Effector memory CD4-positive, alpha-beta T cell (primary cell): Measurements from ENCODE around the gene CBFA2T3.

ENCODE experiments used
- DNase-seq, 3 donors: peaks; one replicate each; pipeline ENCODE4 v3.0.0-alpha.2; 2020
- H3K27ac ChIP-seq: 2 replicates; pipeline ENCODE4 v1.7.0; 2013; ENCODE audit warnings: mild to moderate bottlenecking, low read length, moderate library complexity; ENCODE audit not compliant: insufficient read depth, poor library complexity, severe bottlenecking
- H3K27me3 ChIP-seq: replicated peaks from 2 replicates; pipeline ENCODE4 v1.7.0; 2013; ENCODE audit warnings: mild to moderate bottlenecking, low read length; ENCODE audit not compliant: insufficient read depth, control insufficient read depth, poor library complexity, severe bottlenecking
- H3K36me3 ChIP-seq: 2 replicates; pipeline ENCODE4 v1.7.0; 2013; ENCODE audit warnings: mild to moderate bottlenecking, low read length, moderate library complexity; ENCODE audit not compliant: control insufficient read depth, insufficient read depth
- H3K4me1 ChIP-seq: 2 replicates; pipeline ENCODE4 v1.7.0; 2013; ENCODE audit warnings: low read length, mild to moderate bottlenecking; ENCODE audit not compliant: control insufficient read depth, insufficient read depth, poor library complexity, severe bottlenecking
- H3K4me3 ChIP-seq: 2 replicates; pipeline ENCODE4 v1.7.0; 2013; ENCODE audit warnings: low read length, low read depth, mild to moderate bottlenecking; ENCODE audit not compliant: insufficient read depth, poor library complexity, severe bottlenecking
- H3K9me3 ChIP-seq: 2 replicates; pipeline ENCODE4 v1.7.0; 2013; ENCODE audit warnings: mild to moderate bottlenecking, low read length, moderate library complexity; ENCODE audit not compliant: control insufficient read depth

CBFA2T3 gene

GRCh38 chr16:88856828-88857727 lies 119.9 kb downstream of the CBFA2T3 start, which contains the start of the genes GALNS and TRAPPC2L:
Gene GALNS, minus strand, starts transcription at chr16:88856947. Its CDS starts 70 bp downstream, at chr16:88856877.
Gene TRAPPC2L, plus strand, starts transcription at chr16:88857127. Its CDS starts 24 bp downstream, at chr16:88857151.
- H3K9me3 ChIP-seq = no peaks in the 10 kb centered on the region
- H3K27ac ChIP-seq = peak within 1 kb of the TSS; percentile 69
- peak within 1 kb of the TSS; percentile 91 for H3K4me3 ChIP-seq
- no peaks in the 10 kb centered on the region for H3K27me3 ChIP-seq
- peaks cover 34% of the 10 kb centered on the region for H3K36me3 ChIP-seq
- peaks cover 24% of the 10 kb centered on the region for H3K4me1 ChIP-seq
- peak; percentile 93 to 98 (median 97) for DNase-seq

GRCh38 chr16:88856122-88856827 lies 120.7 kb downstream of the CBFA2T3 start:
- peaks cover 24% of the 10 kb centered on the region for H3K4me1 ChIP-seq

GRCh38 chr16:88855736-88856121 lies 121.3 kb downstream of the CBFA2T3 start:
- no peak overlapping the region for H3K4me3 ChIP-seq
- no peaks in the 10 kb centered on the region for H3K27me3 ChIP-seq
- H3K36me3 ChIP-seq = peaks cover 20% of the 10 kb centered on the region
- no peaks in the 10 kb centered on the region for H3K9me3 ChIP-seq
- peak in 1 of 3 donors; percentile 5 for DNase-seq
- H3K27ac ChIP-seq = peak overlapping the region; percentile 45
- peaks cover 24% of the 10 kb centered on the region for H3K4me1 ChIP-seq

More at GRCh38 chr16:88856122-88856827, 120.7 kb downstream of the CBFA2T3 start:
- no peaks in the 10 kb centered on the region for H3K9me3 ChIP-seq
- H3K27ac ChIP-seq = peak overlapping the region; percentile 67
- H3K4me3 ChIP-seq = peak overlapping the region; percentile 91
- H3K36me3 ChIP-seq = peaks cover 26% of the 10 kb centered on the region
- H3K27me3 ChIP-seq = no peaks in the 10 kb centered on the region
- DNase-seq = peak in 2 of 3 donors; percentile 6

GRCh38 chr16:88855176-88855575 lies 121.8 kb downstream of the CBFA2T3 start:
- Histone ChIP-seq H3K36me3 (peaks cover 15% of the 10 kb centered on the region), H3K27me3 (no peaks in the 10 kb centered on the region), H3K4me3 (no peak overlapping the region), H3K27ac (no peak overlapping the region), H3K4me1 (peaks cover 24% of the 10 kb centered on the region), H3K9me3 (no peaks in the 10 kb centered on the region)
- DNase-seq = no peak

GRCh38 chr16:88854306-88855111 lies 122.5 kb downstream of the CBFA2T3 start:
- peaks cover 24% of the 10 kb centered on the region for H3K4me1 ChIP-seq
- no peaks in the 10 kb centered on the region for H3K9me3 ChIP-seq
- no peaks in the 10 kb centered on the region for H3K27me3 ChIP-seq
- no peak for DNase-seq
- peaks cover 8% of the 10 kb centered on the region for H3K36me3 ChIP-seq
- no peak overlapping the region for H3K27ac ChIP-seq
- no peak overlapping the region for H3K4me3 ChIP-seq

DNA sequence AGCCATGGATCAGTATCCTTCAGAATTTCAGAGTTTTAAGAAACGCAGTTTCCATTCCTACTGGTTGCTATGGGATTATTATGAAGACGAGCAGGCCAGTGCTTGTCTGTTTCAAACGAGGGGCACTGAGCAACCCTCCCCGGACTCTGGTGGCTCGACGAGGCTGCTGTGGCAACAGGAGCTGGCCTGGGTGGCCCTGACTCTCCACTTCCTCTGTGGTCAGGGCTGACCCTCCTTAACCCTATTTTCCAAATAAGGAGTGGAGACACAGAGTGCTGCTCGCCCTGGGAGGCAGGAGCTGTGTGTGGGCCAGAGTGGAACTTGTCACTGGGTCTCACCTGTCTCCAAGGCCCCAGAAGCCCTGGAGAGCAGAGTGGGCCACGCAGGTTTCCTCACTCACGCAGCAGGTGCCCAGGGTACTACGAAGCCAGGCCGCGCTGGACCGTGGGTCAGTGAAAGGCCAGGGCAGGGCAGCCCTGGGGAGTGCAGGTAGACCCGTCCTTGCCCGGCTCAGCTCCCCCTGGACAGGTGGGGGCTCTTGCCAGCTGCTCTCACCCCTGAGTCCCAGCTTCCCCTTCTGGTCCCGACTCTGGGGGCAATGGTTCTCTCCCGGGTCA lies 123.6 kb downstream of the CBFA2T3 start:
- H3K27ac ChIP-seq = no peak overlapping the region
- H3K4me3 ChIP-seq = no peak overlapping the region
- H3K27me3 ChIP-seq = no peaks in the 10 kb centered on the region

DNA sequence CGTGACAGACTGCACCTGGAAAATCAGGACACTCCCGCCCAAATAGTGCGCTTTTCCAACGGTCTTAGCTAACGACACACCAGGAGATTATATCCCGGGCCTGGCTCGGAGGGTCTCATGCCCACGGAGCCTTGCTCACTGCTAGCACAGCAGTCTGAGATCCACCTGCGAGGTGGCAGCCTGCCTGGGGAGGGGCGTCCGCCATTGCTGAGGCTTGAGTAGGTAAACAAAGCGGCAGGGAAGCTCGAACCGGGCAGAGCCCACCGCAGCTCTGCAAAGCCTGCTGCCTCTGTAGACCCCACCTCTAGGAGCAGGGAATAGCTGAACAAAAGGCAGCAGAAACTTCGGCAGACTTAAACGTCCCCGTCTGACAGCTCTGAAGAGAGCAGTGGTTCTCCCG lies 125.4 kb downstream of the CBFA2T3 start:
- no peak overlapping the region for H3K4me3 ChIP-seq
- no peak overlapping the region for H3K27ac ChIP-seq
- no peak for DNase-seq
- H3K27me3 ChIP-seq = no peaks in the 10 kb centered on the region
- H3K9me3 ChIP-seq = no peaks in the 10 kb centered on the region
- no peaks in the 10 kb centered on the region for H3K36me3 ChIP-seq
- peaks cover 13% of the 10 kb centered on the region for H3K4me1 ChIP-seq

More for the DNA sequence above, 123.6 kb downstream of the CBFA2T3 start:
- DNase-seq = no peak
- Histone ChIP-seq H3K9me3 (no peaks in the 10 kb centered on the region), H3K4me1 (peaks cover 23% of the 10 kb centered on the region), H3K36me3 (no peaks in the 10 kb centered on the region)

DNA sequence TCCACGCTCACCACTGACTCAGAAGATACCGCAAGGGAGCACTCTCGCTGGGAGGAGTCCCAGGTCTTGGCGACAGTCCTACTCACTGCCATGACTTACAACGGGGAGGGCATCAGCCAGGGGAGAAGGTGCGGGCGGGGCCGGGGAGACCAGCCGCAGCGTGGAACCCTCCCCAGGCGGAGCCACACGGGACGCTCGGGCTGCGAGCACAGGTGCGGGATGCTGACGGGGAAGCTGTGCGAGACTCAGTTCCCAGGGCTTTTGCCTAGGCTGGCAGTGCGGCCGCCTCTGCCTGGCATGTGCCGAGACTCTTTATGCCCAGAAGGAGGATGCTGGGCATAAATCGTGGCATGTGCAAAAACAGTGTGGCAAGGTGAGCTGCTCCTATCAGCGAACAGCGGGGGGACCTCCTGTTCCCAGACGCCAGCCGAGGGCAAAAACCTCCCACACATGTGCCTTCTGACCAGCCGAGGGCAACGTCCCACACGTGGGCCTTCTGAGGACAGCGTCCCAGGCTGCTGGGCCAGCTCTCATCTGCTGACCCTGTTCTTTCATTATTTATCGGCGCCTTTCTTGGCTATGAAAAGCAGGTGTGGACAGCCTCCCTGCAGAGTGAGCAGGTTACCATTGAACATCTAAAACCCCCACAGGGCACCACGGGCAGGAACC lies 126.3 kb downstream of the CBFA2T3 start:
- Histone ChIP-seq H3K4me3 (no peak overlapping the region), H3K27ac (no peak overlapping the region), H3K4me1 (peaks cover 6% of the 10 kb centered on the region), H3K36me3 (no peaks in the 10 kb centered on the region), H3K9me3 (no peaks in the 10 kb centered on the region), H3K27me3 (no peaks in the 10 kb centered on the region)
- DNase-seq = no peak

DNA sequence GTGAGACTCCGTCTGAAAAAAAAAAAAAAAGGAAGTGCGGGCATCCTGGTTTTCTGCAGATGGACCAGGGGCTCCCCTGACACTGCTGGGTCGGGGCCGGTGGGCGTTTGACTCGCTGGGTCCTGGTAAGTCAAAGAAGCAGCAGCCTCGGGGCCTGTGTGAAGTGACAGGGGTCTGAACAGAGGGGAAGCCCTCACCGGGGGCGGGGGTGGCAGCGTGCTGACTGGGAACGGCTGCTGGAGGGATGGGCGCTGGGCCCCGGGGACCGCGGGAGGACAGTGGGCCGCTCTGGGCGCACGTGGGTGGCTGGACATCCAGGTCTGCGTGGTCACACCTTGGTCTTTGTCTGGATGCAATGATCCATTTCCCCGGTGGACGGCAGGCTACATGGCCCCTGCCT lies 128.4 kb downstream of the CBFA2T3 start:
- no peak overlapping the region for H3K27ac ChIP-seq
- no peak for DNase-seq
- H3K36me3 ChIP-seq = no peaks in the 10 kb centered on the region
- no peaks in the 10 kb centered on the region for H3K4me1 ChIP-seq
- no peak overlapping the region for H3K4me3 ChIP-seq
- no peaks in the 10 kb centered on the region for H3K9me3 ChIP-seq
- H3K27me3 ChIP-seq = no peaks in the 10 kb centered on the region
